H9 (cell line): ENCODE measurements around the gene UBE2G1. TPM values are rescaled to one million over a fixed set of nuclear protein-coding genes. Genes with fewer than 3 reads are reported as not detected.

Experiments
- DNase-seq: peaks from one replicate; pipeline ENCODE4 v3.0.0-alpha.2; 2017
- H2AFZ ChIP-seq: one replicate; pipeline ENCODE4 v1.6.1; 2013; ENCODE audit warnings: mild to moderate bottlenecking, low read length, control low read depth, moderate library complexity
- H2AK5ac ChIP-seq: 2 replicates; pipeline ENCODE4 v1.6.1; 2013; ENCODE audit warnings: low read length, control low read depth, mixed read lengths; ENCODE audit not compliant: insufficient read length
- H2BK120ac ChIP-seq: one replicate; pipeline ENCODE4 v1.6.1; 2013; ENCODE audit warnings: low read depth, mild to moderate bottlenecking, low read length, control low read depth, inconsistent platforms; ENCODE audit not compliant: poor library complexity, severe bottlenecking
- H2BK12ac ChIP-seq: 2 replicates; pipeline ENCODE4 v1.6.1; 2013; ENCODE audit warnings: low read length, control low read depth, mixed read lengths, low read depth; ENCODE audit not compliant: insufficient read length
- H2BK15ac ChIP-seq: 2 replicates; pipeline ENCODE4 v1.6.1; 2013; ENCODE audit warnings: low read depth, low read length, control low read depth
- H2BK20ac ChIP-seq: one replicate; pipeline ENCODE4 v1.6.1; 2013; ENCODE audit warnings: low read depth, mild to moderate bottlenecking, low read length, control low read depth, inconsistent platforms; ENCODE audit not compliant: poor library complexity, severe bottlenecking
- H2BK5ac ChIP-seq: 2 replicates; pipeline ENCODE4 v1.6.1; 2013; ENCODE audit warnings: low read length, control low read depth, mixed read lengths; ENCODE audit not compliant: insufficient read length
- H3K14ac ChIP-seq: 2 replicates; pipeline ENCODE4 v1.6.1; 2013; ENCODE audit warnings: low read length, control low read depth; ENCODE audit not compliant: insufficient read depth
- H3K18ac ChIP-seq: 2 replicates; pipeline ENCODE4 v1.6.1; 2013; ENCODE audit warnings: low read depth, mild to moderate bottlenecking, mixed read lengths, low read length, control low read depth; ENCODE audit not compliant: insufficient read length
- H3K23ac ChIP-seq: 2 replicates; pipeline ENCODE4 v1.6.1; 2013; ENCODE audit warnings: low read length, control low read depth, mixed read lengths, low read depth; ENCODE audit not compliant: insufficient read length
- H3K23me2 ChIP-seq: 2 replicates; pipeline ENCODE4 v1.6.1; 2013; ENCODE audit warnings: low read depth, mild to moderate bottlenecking, mixed read lengths, low read length, control low read depth; ENCODE audit not compliant: insufficient read length, poor library complexity, severe bottlenecking
- H3K27ac ChIP-seq: 2 replicates; pipeline ENCODE4 v1.5.1; 2013; ENCODE audit warnings: low read length, control low read depth, mixed read lengths, low read depth; ENCODE audit not compliant: insufficient read length
- H3K27me3 ChIP-seq: 2 replicates; pipeline ENCODE4 v1.6.1; 2013; ENCODE audit warnings: low read length, control low read depth, inconsistent platforms; ENCODE audit not compliant: insufficient read depth
- H3K4ac ChIP-seq: 2 replicates; pipeline ENCODE4 v1.6.1; 2013; ENCODE audit warnings: low read depth, mild to moderate bottlenecking, control low read depth, inconsistent platforms, low read length, moderate library complexity
- H3K4me1 ChIP-seq: 2 replicates; pipeline ENCODE4 v1.6.1; 2013; ENCODE audit warnings: low read length, control low read depth, inconsistent platforms; ENCODE audit not compliant: insufficient read depth
- H3K4me2 ChIP-seq: 2 replicates; pipeline ENCODE4 v1.6.1; 2013; ENCODE audit warnings: low read length, control low read depth, mixed read lengths; ENCODE audit not compliant: insufficient read length, insufficient read depth
- H3K56ac ChIP-seq: 2 replicates; pipeline ENCODE4 v1.6.1; 2013; ENCODE audit warnings: low read depth, mild to moderate bottlenecking, mixed read lengths, low read length, control low read depth; ENCODE audit not compliant: insufficient read length
- H3K79me1 ChIP-seq: 2 replicates; pipeline ENCODE4 v1.6.1; 2013; ENCODE audit warnings: low read depth, mild to moderate bottlenecking, moderate library complexity, low read length, control low read depth, inconsistent platforms; ENCODE audit not compliant: insufficient read depth, poor library complexity, severe bottlenecking
- H3K79me2 ChIP-seq: 2 replicates; pipeline ENCODE4 v1.6.1; 2013; ENCODE audit warnings: low read length, control low read depth, inconsistent platforms; ENCODE audit not compliant: insufficient read depth
- H3K9ac ChIP-seq: 2 replicates; pipeline ENCODE4 v1.6.1; 2013; ENCODE audit warnings: low read length, control low read depth, mixed read lengths; ENCODE audit not compliant: insufficient read length; ENCODE audit errors: extremely low read depth
- H3K9me3 ChIP-seq: one replicate; pipeline ENCODE4 v1.6.1; 2013; ENCODE audit warnings: low read depth, low read length, inconsistent platforms; ENCODE audit not compliant: control insufficient read depth
- H3T11ph ChIP-seq: one replicate; pipeline ENCODE4 v1.6.1; 2013; ENCODE audit warnings: mild to moderate bottlenecking, low read length, control low read depth, inconsistent platforms
- H4K20me1 ChIP-seq: one replicate; pipeline ENCODE4 v1.6.1; 2013; ENCODE audit not compliant: control insufficient read depth, insufficient read length, insufficient read depth
- H4K5ac ChIP-seq: 2 replicates; pipeline ENCODE4 v1.6.1; 2013; ENCODE audit warnings: low read depth, mild to moderate bottlenecking, mixed read lengths, low read length, control low read depth; ENCODE audit not compliant: insufficient read length
- H4K8ac ChIP-seq: replicated peaks from 2 replicates; pipeline ENCODE4 v1.6.1; 2013; ENCODE audit warnings: low read length, control low read depth, mixed read lengths, low read depth; ENCODE audit not compliant: insufficient read length
- H4K91ac ChIP-seq: 2 replicates; pipeline ENCODE4 v1.6.1; 2013; ENCODE audit warnings: low read depth, mild to moderate bottlenecking, moderate library complexity, mixed read lengths, low read length, control low read depth; ENCODE audit not compliant: insufficient read length
- H3K27ac Mint-ChIP-seq, 3 experiments: 2 replicates in 2 of 3; 3 replicates in 1 of 3; pipeline ENCODE4 v1.8.0; 2020 to 2021; ENCODE audit warnings: mixed read lengths in 3 of 3, mild to moderate bottlenecking in 1 of 3, moderate library complexity in 1 of 3
- H3K27me3 Mint-ChIP-seq: 2 replicates; pipeline ENCODE4 v1.8.0; 2021; ENCODE audit warnings: low read depth, mild to moderate bottlenecking, moderate library complexity, mixed read lengths
- H3K36me3 Mint-ChIP-seq, 3 experiments: 2 replicates in 2 of 3; 3 replicates in 1 of 3; pipeline ENCODE4 v1.8.0; 2020 to 2021; ENCODE audit warnings: low read depth in 3 of 3, mixed read lengths in 3 of 3; ENCODE audit not compliant: insufficient read depth in 1 of 3
- H3K4me1 Mint-ChIP-seq, 2 experiments: 2 replicates each; pipeline ENCODE4 v1.8.0; 2020; ENCODE audit warnings: mixed read lengths in 2 of 2
- H3K4me3 Mint-ChIP-seq, 2 experiments: 2 replicates in 1 of 2; 3 replicates in 1 of 2; pipeline ENCODE4 v1.8.0; 2020 to 2021; ENCODE audit warnings: mild to moderate bottlenecking in 2 of 2, mixed read lengths in 2 of 2, moderate library complexity in 1 of 2
- H3K9me3 Mint-ChIP-seq, 2 experiments: 2 replicates in 1 of 2; 3 replicates in 1 of 2; pipeline ENCODE4 v1.8.0; 2020; ENCODE audit warnings: mild to moderate bottlenecking in 2 of 2, mixed read lengths in 2 of 2, moderate library complexity in 1 of 2
- CTCF ChIP-seq: fragments of 200-600 bp; sonication (generic); conservative IDR thresholded peaks from 3 replicates; pipeline ENCODE4 v1.8.0; 2021; ENCODE audit warnings: antibody characterized with exemption, mild to moderate bottlenecking
- WGBS: extraction: QIAGEN DNeasy Blood & Tissue Kit; methylation state at CpG from one replicate; pipeline ENCODE4 v1.1.7; 2013; ENCODE audit warnings: missing lambda C conversion rate, low lambda C conversion rate, mixed read lengths; ENCODE audit not compliant: insufficient read length; ENCODE audit errors: extremely low coverage; 5-methylcytosine and 5-hydroxymethylcytosine counted together
- total RNA-seq: library from RNA; stranded (reverse); gene quantifications from 2 replicates; pipeline ENCODE4 v1.2.1, GENCODE V29; 2021

The UBE2G1 gene
- total RNA-seq, 1 experiment from 2014 or later, result 188 TPM

GRCh38 chr17:4246674-4247073, 119.8 kb downstream of the UBE2G1 start:
- Histone ChIP-seq H2AK5ac (no peak overlapping the region), H2BK12ac (no peak overlapping the region), H3K9ac (no peak overlapping the region), H2BK15ac (no peak overlapping the region), H3K4ac (no peak overlapping the region), H3K23ac (no peak overlapping the region), H3K4me2 (no peak overlapping the region), H3K27me3 (no peaks in the 10 kb centered on the region), H3T11ph (no peak overlapping the region), H3K79me1 (peaks cover 13% of the 10 kb centered on the region), H3K4me1 (peaks cover 5% of the 10 kb centered on the region; the same call in 1 of the 2 replicates), H3K23me2 (no peaks in the 10 kb centered on the region), H2BK5ac (no peak overlapping the region), H3K9me3 (no peaks in the 10 kb centered on the region), H3K79me2 (peaks cover 13% of the 10 kb centered on the region; the same call in 1 of the 2 replicates), H3K56ac (no peak overlapping the region), H2BK120ac (no peak overlapping the region), H4K91ac (no peak overlapping the region), H4K20me1 (peaks cover 4% of the 10 kb centered on the region), H2AFZ (no peak overlapping the region), H3K14ac (no peak overlapping the region), H4K8ac (no peak overlapping the region), H2BK20ac (no peak overlapping the region), H4K5ac (no peak overlapping the region), H3K18ac (no peak overlapping the region), H3K27ac (no peak overlapping the region)
- no CpG with 5 or more reads among the region's 5 CpGs for WGBS
- Mint-ChIP-seq H3K36me3 (peaks cover 4 to 12% (median 8%) of the 10 kb centered on the region in 3 experiments; a peak in 5 of 7 replicates), H3K27me3 (no peaks in the 10 kb centered on the region), H3K27ac (no peak overlapping the region), H3K4me1 (peaks cover 20 to 23% of the 10 kb centered on the region in 2 experiments), H3K4me3 (no peak overlapping the region), H3K9me3 (no peaks in the 10 kb centered on the region)
- TF ChIP-seq CTCF, result no peak
- no peak for DNase-seq
